ENCODE results near the gene NCAPG2. TPM values are rescaled to one million over a fixed set of nuclear protein-coding genes. Genes with fewer than 3 reads are reported as not detected.

Gene NCAPG2
- polyA plus RNA-seq, 1 of the 3 experiments (the other 2 are of a cell fraction), result 25.0 TPM

- TF ChIP-seq USF1 (IDR thresholded peaks at IDR 0.05; ENCODE audit: borderline replicate concordance, low read depth) (no peak), CTCF (IDR thresholded peaks at IDR 0.05) (no peak), EP300 (IDR thresholded peaks at IDR 0.05; ENCODE audit: borderline replicate concordance in 1 of 2, low read depth in 1 of 2, low read length in 1 of 2) (no peak)
Observed at GRCh38 chr7:158585721-158586498, 118.7 kb downstream of the NCAPG2 start (continued).

GRCh38 chr7:158584407-158584806 is 120.2 kb downstream of the NCAPG2 start:
- no peak overlapping the region for H3K9ac ChIP-seq
- H4K20me1 ChIP-seq (ENCODE audit: insufficient read depth), result no peaks in the 10 kb centered on the region
- H3K27ac ChIP-seq (ENCODE audit: low read depth in 2 of 2, low read length in 1 of 2), result peak overlapping the region in 1 of 2 experiments; percentile 73; a peak in 2 of 4 replicates
- H3K4me3 ChIP-seq (ENCODE audit: low read depth in 2 of 2, low read length in 1 of 2), result no peak overlapping the region
- H3K4me2 ChIP-seq, result no peak overlapping the region
- WGBS (ENCODE audit: low lambda C conversion rate), result 33% methylated on average over 8 of the region's 8 CpGs
- no peaks in the 10 kb centered on the region for H3K36me3 ChIP-seq (replicated peaks in 1 of 2; ENCODE audit: control insufficient read depth in 1 of 2, insufficient read depth in 2 of 2, low read length in 1 of 2)
- no peaks in the 10 kb centered on the region for H3K9me2 ChIP-seq
- DNase-seq, result peak; percentile 65
- H2AFZ ChIP-seq (ENCODE audit: low read depth), result no peak overlapping the region
- POLR2A ChIA-PET, result interaction anchor here (2.6 kb wide), 1 partner anchor 11 kb away, joined by 8 read pairs; no protein-coding TSS in a partner anchor
- peaks cover 0 to 34% of the 10 kb centered on the region in 2 experiments; a peak in 2 of 4 replicates for H3K4me1 ChIP-seq (ENCODE audit: control insufficient read depth in 1 of 2, insufficient read depth in 2 of 2, low read depth in 1 of 2, low read length in 1 of 2)
- CTCF ChIA-PET, result interaction anchor here (1.2 to 1.8 kb wide), 2 partner anchors 10 to 89 kb away, joined by 6 read pairs; no protein-coding TSS in a partner anchor
- no peaks in the 10 kb centered on the region; the same call in 1 of the 2 replicates for H3K27me3 ChIP-seq (ENCODE audit: insufficient read depth)
- no peaks in the 10 kb centered on the region for H3K79me2 ChIP-seq (ENCODE audit: insufficient read depth)
- H3K9me3 ChIP-seq, result no peaks in the 10 kb centered on the region
- no peaks in the 10 kb centered on the region for H3F3A ChIP-seq (replicated peaks; ENCODE audit: insufficient read depth)
- TF ChIP-seq CHD2 (IDR thresholded peaks at IDR 0.05; ENCODE audit: low read length, partially characterized antibody) (peak; percentile 53), REST (IDR thresholded peaks at IDR 0.05; ENCODE audit: low read depth, low read length) (no peak)

All from SK-N-SH (cell line).